Brain microvascular endothelial cell (primary cell): Measurements from ENCODE around the gene FKRP.
"Not testable (repeated sequence)": the region's sequence is repeated elsewhere in the genome, so short reads cannot be mapped to it uniquely, and the experiment has no call there.

Source experiments
- DNase-seq: peaks from one replicate; pipeline ENCODE4 v3.0.0-alpha.2; 2020
- H3K27ac ChIP-seq: fragments of 250-450 bp; sonication (Bioruptor Pico); 2 replicates; pipeline ENCODE4 v1.5.1; 2020; ENCODE audit warnings: mild to moderate bottlenecking, moderate library complexity
- H3K27me3 ChIP-seq: fragments of 250-450 bp; sonication (Bioruptor Pico); replicated peaks from 2 replicates; pipeline ENCODE4 v1.5.1; 2020; ENCODE audit warnings: mild to moderate bottlenecking
- H3K36me3 ChIP-seq: fragments of 250-450 bp; sonication (Bioruptor Pico); replicated peaks from 2 replicates; pipeline ENCODE4 v1.5.1; 2020; ENCODE audit warnings: mild to moderate bottlenecking
- H3K4me3 ChIP-seq: 2 replicates; pipeline ENCODE4 v1.5.1; 2011; ENCODE audit warnings: low read depth, mild to moderate bottlenecking, control low read depth, low read length, moderate library complexity
- in situ Hi-C: cut with HindIII; loops from 2 replicates; pipeline ENCODE4 v1.10.0; 2017; ENCODE audit warnings: low sequenced_read_pairs, low pct_ligation_motif_present
- TF ChIP-seq, protein P1 (sequence below): IDR thresholded peaks from 2 replicates; pipeline ENCODE4 v1.5.1; 2011; ENCODE audit warnings: low read depth, mild to moderate bottlenecking, moderate library complexity, low read length, control low read depth, inconsistent platforms; ENCODE audit errors: missing control alignments

FKRP gene

DNA sequence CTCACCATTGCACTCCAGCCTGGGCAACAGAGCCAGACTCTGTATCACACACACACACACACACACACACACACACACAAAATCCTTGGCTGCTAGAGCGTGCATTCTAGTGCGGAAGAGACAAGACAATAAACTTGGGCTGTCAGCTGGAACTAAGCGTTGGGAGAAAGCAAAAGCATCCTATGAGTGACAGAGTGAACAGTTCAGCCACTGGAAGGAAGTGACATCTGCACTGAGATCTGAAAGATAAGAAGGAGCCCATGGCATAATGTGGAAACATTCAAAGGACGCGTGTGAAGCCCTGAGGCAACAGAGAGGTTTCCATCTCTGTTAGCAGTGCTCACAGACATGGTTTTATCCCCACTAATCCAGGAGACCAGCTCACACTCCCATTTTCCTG lies 46.1 kb downstream of the FKRP start:
- H3K27me3 ChIP-seq = no peaks in the 10 kb centered on the region
- TF ChIP-seq, protein P1, sequence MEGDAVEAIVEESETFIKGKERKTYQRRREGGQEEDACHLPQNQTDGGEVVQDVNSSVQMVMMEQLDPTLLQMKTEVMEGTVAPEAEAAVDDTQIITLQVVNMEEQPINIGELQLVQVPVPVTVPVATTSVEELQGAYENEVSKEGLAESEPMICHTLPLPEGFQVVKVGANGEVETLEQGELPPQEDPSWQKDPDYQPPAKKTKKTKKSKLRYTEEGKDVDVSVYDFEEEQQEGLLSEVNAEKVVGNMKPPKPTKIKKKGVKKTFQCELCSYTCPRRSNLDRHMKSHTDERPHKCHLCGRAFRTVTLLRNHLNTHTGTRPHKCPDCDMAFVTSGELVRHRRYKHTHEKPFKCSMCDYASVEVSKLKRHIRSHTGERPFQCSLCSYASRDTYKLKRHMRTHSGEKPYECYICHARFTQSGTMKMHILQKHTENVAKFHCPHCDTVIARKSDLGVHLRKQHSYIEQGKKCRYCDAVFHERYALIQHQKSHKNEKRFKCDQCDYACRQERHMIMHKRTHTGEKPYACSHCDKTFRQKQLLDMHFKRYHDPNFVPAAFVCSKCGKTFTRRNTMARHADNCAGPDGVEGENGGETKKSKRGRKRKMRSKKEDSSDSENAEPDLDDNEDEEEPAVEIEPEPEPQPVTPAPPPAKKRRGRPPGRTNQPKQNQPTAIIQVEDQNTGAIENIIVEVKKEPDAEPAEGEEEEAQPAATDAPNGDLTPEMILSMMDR = no peak
- H3K27ac ChIP-seq = no peak overlapping the region
- no peak overlapping the region for H3K4me3 ChIP-seq
- no peaks in the 10 kb centered on the region for H3K36me3 ChIP-seq
- in situ Hi-C loops = no loop called here
- no peak for DNase-seq

DNA sequence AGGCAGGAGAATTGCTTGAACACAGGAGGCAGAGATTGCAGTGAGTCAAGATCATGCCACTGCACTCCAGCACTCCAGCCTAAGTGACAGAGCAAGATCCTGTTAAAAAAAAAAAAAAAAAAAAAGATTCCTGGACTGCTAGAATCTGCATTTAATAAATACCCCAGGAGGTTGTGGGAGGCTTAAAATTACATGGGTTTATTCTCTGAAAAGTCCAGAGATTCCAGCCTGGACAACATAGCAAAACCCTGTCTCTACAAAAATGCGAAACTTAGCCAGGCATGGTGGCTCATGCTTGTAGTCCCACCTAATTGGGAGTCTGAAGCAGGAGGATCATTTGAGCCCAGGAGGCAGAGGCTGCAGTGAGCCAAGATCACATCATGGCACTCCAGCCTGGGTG lies 52.0 kb downstream of the FKRP start:
- no peak for DNase-seq
- H3K27me3 ChIP-seq = no peaks in the 10 kb centered on the region
- H3K4me3 ChIP-seq = no peak overlapping the region
- H3K27ac ChIP-seq = no peak overlapping the region
- in situ Hi-C loops = no loop called here
- H3K36me3 ChIP-seq = no peaks in the 10 kb centered on the region
- TF ChIP-seq, protein P1 = no peak

DNA sequence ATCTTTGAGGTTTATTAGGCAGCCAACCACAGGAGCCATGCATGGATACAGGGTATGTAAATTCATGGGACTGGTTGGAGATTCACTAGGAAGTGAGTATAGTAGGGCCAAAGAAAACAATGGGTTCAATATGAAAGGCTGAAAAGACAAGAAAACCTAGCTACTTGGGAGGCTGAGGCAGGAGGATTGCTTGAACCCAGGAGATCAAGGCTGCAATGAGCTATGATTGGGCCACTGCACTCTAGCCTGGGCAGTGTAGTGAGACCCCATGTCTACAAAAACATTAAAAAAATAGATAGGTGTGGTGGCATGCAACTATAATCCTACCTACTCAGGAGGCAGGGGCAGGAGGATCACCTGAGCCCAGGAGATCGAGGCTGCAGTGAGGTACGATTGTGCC lies 52.9 kb downstream of the FKRP start:
- Histone ChIP-seq H3K27ac (no peak overlapping the region), H3K36me3 (no peaks in the 10 kb centered on the region), H3K4me3 (no peak overlapping the region), H3K27me3 (no peaks in the 10 kb centered on the region)
- TF ChIP-seq, protein P1 = no peak
- in situ Hi-C loops = no loop called here
- DNase-seq = no peak

DNA sequence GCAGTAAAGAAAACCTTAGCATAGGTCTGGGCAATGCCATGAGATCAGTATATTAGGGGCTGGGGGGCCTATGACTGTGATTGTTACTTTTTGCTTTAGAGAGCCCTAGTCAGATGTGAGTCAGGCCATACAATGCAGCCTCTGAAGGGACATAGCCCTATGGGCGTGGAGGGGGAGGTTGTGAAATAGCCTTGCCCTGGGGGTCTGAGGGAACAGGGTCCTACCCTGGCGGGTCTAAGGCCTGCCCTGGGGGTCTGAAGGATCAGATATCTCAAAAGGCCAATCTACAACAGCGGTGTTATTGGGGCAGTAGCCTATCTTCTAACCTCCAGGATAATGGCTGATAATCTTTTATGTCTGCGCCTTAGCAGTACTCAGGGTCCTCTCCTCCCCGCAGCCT lies 56.3 kb downstream of the FKRP start:
- in situ Hi-C loops = no loop called here
- Histone ChIP-seq H3K36me3 (no peaks in the 10 kb centered on the region), H3K27me3 (no peaks in the 10 kb centered on the region), H3K4me3 (no peak overlapping the region), H3K27ac (no peak overlapping the region)
- DNase-seq = no peak
- TF ChIP-seq, protein P1 = no peak

DNA sequence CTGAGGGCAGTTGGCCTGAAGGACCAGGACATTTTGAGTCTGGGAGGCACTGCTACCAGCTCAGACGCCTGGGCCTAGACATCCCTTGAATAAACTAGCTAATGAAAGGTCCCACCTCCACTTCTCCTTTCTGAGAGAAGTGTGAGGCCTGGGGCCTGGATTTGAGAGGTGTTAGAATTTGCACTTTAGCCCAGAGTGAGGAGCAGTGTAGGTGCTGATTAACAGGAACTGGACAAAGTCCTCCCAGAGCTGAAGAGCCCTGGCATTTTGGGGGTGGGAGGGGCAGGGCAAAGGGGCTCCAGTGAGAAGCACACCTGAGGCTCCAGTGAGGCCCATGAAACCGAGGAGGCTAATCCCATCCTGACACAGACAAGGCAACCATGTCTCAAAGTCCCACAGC lies 57.7 kb downstream of the FKRP start:
- in situ Hi-C loops = no loop called here
- H3K27ac ChIP-seq = no peak overlapping the region
- no peaks in the 10 kb centered on the region for H3K36me3 ChIP-seq
- TF ChIP-seq, protein P1 = no peak
- no peaks in the 10 kb centered on the region for H3K27me3 ChIP-seq
- no peak for DNase-seq
- H3K4me3 ChIP-seq = no peak overlapping the region

DNA sequence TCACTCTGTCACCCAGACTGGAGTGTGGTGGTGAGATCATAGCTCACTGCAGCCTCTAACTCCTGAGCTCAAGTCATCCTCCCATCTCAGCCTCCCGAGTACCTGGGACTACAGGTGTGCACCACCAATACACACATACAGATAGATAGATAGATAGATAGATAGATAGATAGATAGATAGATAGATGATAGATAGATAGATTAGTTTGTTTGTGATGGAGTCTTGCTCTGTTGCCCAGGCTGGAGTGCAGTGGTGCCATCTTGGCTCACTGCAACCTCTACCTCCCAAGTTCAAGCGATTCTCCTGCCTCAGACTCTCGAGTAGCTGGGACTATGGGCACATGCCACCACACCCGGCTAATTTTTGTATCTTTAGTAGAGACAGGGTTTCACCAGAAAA lies 58.6 kb downstream of the FKRP start:
- H3K4me3 ChIP-seq, H3K36me3 ChIP-seq, H3K27me3 ChIP-seq, in situ Hi-C loops, H3K27ac ChIP-seq, DNase-seq: not testable (repeated sequence)

DNA sequence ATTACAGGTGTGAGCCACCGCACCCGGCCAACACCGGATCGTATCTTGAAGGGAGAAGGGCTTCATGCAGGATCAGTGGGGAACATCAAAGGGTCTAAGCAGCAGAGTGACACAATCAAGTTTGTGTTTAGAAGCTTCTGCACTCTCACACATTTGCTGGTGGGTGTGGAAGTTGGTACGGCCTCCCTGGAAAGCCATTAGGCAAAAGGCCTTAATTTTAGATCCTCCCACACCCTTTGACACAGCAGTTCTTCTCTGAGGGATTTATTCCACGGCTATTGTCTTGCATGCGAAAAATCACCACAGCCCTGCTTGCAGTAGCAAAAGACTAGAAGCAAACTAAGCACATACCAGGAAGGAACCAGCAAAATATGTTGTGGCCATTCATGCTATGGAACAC lies 60.8 kb downstream of the FKRP start:
- H3K36me3 ChIP-seq = no peaks in the 10 kb centered on the region
- H3K4me3 ChIP-seq = no peak overlapping the region
- TF ChIP-seq, protein P1 = no peak
- no peak for DNase-seq
- no peak overlapping the region for H3K27ac ChIP-seq
- H3K27me3 ChIP-seq = no peaks in the 10 kb centered on the region
- in situ Hi-C loops = no loop called here
